Ovary (tissue), 9 donors: ENCODE data around the gene CSRP1. TPM values are rescaled to one million over a fixed set of nuclear protein-coding genes. Genes with fewer than 3 reads are reported as not detected.

Experiments
- DNase-seq, 5 donors: peaks; one replicate each; pipeline ENCODE4 v3.0.0-alpha.2; 2019 to 2020
- H3K27ac ChIP-seq, 2 donors: fragments of 200-600 bp; one replicate each; pipeline versions ENCODE4 v1.5.1 to v1.8.0; 2019 to 2022
- H3K27me3 ChIP-seq: fragments of 200-600 bp; one replicate; pipeline ENCODE4 v1.8.0; 2022
- H3K36me3 ChIP-seq: fragments of 200-600 bp; sonication (generic); one replicate; pipeline ENCODE4 v1.5.1; 2019
- H3K4me1 ChIP-seq: one replicate; pipeline ENCODE4 v1.8.1; 2013; ENCODE audit warnings: mild to moderate bottlenecking, moderate library complexity; ENCODE audit not compliant: insufficient read depth
- H3K4me3 ChIP-seq: fragments of 200-600 bp; sonication (generic); one replicate; pipeline ENCODE4 v1.5.1; 2017
- H3K9me3 ChIP-seq, 2 donors: fragments of 200-600 bp in 1 of 2; sonication (generic) in 1 of 2; one replicate each; pipeline versions ENCODE4 v1.5.1 to v1.8.1; 2013 to 2019; ENCODE audit warnings: mild to moderate bottlenecking in 1 of 2, moderate library complexity in 1 of 2
- EP300 ChIP-seq: sonication (generic); formaldehyde crosslinking; IDR thresholded peaks from one replicate; pipeline ENCODE4 v1.6.1; 2017; ENCODE audit warnings: antibody characterized with exemption
- POLR2A ChIP-seq: fragments of 450-650 bp; IDR thresholded peaks from one replicate; pipeline ENCODE4 v1.6.1; 2017; ENCODE audit warnings: antibody characterized with exemption, mild to moderate bottlenecking, moderate library complexity
- WGBS, 3 donors: extraction: QIAGEN DNeasy Blood & Tissue Kit in 1 of 3; methylation state at CpG; one replicate each; pipeline versions ENCODE4 v1.1.5 to v1.1.7; 2013 to 2017; 5-methylcytosine and 5-hydroxymethylcytosine counted together
- intact Hi-C, 4 donors: fragments of 100-400 bp; cut with DNase I; formaldehyde crosslinking; loops; one replicate each; pipeline versions ENCODE4 v1.11.0 to v1.15.1; 2022 to 2023
- polyA plus RNA-seq, 2 donors: library from polyadenylated mRNA; stranded (reverse); fragments of 200-250 nt in 1 of 2; fragments of 350-450 nt in 1 of 2; fragmentation: Illumina TruSeq in 1 of 2; extraction: RNeasy Lipid Tissue Mini Kit (QIAGEN cat#74804) in 1 of 2; gene quantifications; one replicate each; pipeline ENCODE4 v1.2.3, GENCODE V29; 2013 to 2014
- total RNA-seq, 7 donors: library from RNA; depleted of rRNA in 2 of 7; stranded (reverse); fragments of >200 nt in 2 of 7; fragmentation: NEBNext Ultra II Directional in 3 of 7; extraction: Animal tissue kit (Norgen Biotek cat#: 25700) in 3 of 7; gene quantifications; one replicate each; pipeline versions ENCODE4 v1.1.0 to v1.2.4, GENCODE V29; 2016 to 2023
- TF ChIP-seq, protein P1 (sequence below), 3 donors: fragments of 450-650 bp in 2 of 3; fragments of 200-600 bp in 1 of 3; IDR thresholded peaks; one replicate each; pipeline versions ENCODE4 v1.5.1 to v1.8.0; 2016 to 2022; ENCODE audit warnings: antibody characterized with exemption in 3 of 3, mild to moderate bottlenecking in 1 of 3
- donor health status: DM: no; HTN: no; CAD: no; lungs with moderate emphysema.
- donor health status: DM: no; HTN: no; CAD: no.
- donor health status: Bipolar disorder and iron deficiency.
- donor health status: DM: yes; HTN: yes; CAD: no.
- donor health status: DM: no; HTN: no; CAD: no.
- donor health status: DM: yes; HTN: yes; CAD: no.

The CSRP1 gene
- total and polyA plus RNA-seq, 9 donors: 205 to 783 (median 274) TPM

DNA sequence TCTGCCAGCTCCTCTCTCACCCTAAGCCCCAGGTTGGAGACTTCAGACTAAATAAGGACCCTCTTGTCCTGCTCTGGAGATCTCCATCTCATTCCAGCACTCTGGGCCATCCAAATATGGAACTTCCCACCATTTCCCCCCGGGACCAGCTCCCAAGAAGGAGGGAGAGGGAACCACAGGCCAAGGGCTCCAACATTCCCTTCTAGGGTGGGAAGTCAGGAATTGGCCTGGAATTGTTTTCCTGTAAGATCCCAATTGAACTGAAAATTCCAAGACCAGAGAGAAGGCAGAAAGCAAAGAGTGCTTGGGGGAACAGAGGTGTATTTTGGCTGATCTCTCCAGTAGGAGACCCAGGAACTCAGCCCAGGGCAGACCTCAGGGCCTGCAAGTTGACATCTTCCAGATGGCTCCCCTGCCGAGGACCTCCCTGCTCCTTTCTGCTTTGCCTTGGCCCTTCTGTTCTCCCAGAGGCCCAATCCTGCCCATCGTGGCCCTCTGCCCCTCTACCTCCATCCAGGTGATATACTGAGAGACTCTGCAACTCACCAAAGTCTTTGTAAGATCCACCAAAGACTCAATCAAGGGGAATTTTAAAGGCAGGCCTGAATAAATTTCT, 14.9 kb downstream of the CSRP1 start:
- Histone ChIP-seq H3K36me3 (no peaks in the 10 kb centered on the region), H3K27me3 (no peaks in the 10 kb centered on the region), H3K9me3 (no peaks in the 10 kb centered on the region), H3K4me3 (no peak overlapping the region), H3K4me1 (peaks cover 34% of the 10 kb centered on the region), H3K27ac (peak overlapping the region; percentile 19 to 32)
- WGBS, 3 donors: 17 to 24% (median 20%) methylated on average over 3 of the region's 3 CpGs
- intact Hi-C loops: no loop called here
- TF ChIP-seq EP300: no peak
- TF ChIP-seq, protein P1, sequence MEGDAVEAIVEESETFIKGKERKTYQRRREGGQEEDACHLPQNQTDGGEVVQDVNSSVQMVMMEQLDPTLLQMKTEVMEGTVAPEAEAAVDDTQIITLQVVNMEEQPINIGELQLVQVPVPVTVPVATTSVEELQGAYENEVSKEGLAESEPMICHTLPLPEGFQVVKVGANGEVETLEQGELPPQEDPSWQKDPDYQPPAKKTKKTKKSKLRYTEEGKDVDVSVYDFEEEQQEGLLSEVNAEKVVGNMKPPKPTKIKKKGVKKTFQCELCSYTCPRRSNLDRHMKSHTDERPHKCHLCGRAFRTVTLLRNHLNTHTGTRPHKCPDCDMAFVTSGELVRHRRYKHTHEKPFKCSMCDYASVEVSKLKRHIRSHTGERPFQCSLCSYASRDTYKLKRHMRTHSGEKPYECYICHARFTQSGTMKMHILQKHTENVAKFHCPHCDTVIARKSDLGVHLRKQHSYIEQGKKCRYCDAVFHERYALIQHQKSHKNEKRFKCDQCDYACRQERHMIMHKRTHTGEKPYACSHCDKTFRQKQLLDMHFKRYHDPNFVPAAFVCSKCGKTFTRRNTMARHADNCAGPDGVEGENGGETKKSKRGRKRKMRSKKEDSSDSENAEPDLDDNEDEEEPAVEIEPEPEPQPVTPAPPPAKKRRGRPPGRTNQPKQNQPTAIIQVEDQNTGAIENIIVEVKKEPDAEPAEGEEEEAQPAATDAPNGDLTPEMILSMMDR (IDR thresholded peaks at IDR 0.05): no peak
- no peak for TF ChIP-seq POLR2A
- DNase-seq: peak in 1 of 5 donors; percentile 29

DNA sequence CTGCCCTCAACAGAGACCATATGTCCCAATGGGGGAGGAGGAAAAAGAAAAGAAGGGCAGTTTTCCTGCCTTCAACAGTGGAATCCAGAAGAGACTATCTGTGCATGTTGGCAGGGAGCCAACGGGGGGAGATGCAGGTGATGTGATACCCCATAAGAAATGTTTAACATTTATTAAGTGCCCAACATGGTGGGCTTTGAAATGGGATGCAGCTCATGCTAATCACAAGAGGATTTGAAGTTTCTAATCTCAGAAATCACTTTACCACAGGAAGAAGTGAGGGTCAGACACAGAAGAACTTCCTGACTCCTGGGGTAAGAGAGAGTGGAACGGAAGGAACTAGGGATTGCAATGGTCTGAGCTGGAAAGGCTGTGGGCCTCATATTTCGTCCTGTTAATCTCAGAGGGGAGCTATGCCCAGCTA, 16.2 kb downstream of the CSRP1 start:
- H3K27me3 ChIP-seq: no peaks in the 10 kb centered on the region
- peak in 2 of 5 donors; percentile 13 to 40 for DNase-seq
- H3K4me1 ChIP-seq: peaks cover 28% of the 10 kb centered on the region
- intact Hi-C loops: no loop called here
- no peak overlapping the region for H3K4me3 ChIP-seq
- WGBS, 3 donors: 39 to 58% (median 41%) methylated on average over 3 of the region's 3 CpGs
- no peaks in the 10 kb centered on the region for H3K36me3 ChIP-seq
- no peak overlapping the region for H3K27ac ChIP-seq
- TF ChIP-seq, protein P1 (IDR thresholded peaks at IDR 0.05): no peak
- TF ChIP-seq EP300 (no peak), POLR2A (no peak)
- H3K9me3 ChIP-seq: no peaks in the 10 kb centered on the region

DNA sequence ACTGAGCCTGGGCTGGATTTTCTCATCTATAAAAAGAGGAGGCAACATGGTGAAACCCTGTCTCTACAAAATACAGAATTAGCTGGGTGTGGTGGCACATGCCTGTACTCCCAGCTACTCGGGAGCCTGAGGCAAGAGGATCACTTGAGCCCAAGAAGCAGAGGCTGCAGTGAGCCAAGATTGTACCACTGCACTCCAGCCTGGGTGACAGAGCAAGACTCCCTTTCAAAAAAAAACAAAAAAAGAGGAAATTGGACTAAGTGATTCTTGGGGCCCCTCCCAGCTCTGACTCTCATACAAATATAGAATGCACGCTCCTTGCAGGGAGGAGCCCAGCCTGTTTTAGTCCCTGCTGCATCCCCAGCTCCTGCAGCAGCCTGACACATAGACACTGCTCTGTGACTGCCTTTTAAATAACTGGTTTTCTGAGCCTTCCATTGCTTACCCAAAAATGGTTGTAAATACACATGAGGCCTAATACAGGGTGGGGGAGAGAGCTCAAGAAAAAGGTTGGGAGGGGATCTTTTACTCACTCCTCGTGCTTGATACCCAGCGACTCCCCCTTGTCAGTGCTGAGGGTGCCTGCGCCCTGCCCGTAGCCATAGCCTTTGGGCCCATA, 17.2 kb downstream of the CSRP1 start:
- peaks cover 23% of the 10 kb centered on the region for H3K4me1 ChIP-seq
- 79 to 85% (median 82%) methylated on average over 6 of the region's 6 CpGs for WGBS, 3 donors
- no peak for DNase-seq
- TF ChIP-seq POLR2A: no peak
- TF ChIP-seq EP300: no peak
- TF ChIP-seq, protein P1 (IDR thresholded peaks at IDR 0.05): no peak
- intact Hi-C loops: no loop called here
- H3K9me3 ChIP-seq: no peaks in the 10 kb centered on the region
- H3K27ac ChIP-seq: no peak overlapping the region
- no peaks in the 10 kb centered on the region for H3K36me3 ChIP-seq
- no peak overlapping the region for H3K4me3 ChIP-seq
- H3K27me3 ChIP-seq: no peaks in the 10 kb centered on the region

DNA sequence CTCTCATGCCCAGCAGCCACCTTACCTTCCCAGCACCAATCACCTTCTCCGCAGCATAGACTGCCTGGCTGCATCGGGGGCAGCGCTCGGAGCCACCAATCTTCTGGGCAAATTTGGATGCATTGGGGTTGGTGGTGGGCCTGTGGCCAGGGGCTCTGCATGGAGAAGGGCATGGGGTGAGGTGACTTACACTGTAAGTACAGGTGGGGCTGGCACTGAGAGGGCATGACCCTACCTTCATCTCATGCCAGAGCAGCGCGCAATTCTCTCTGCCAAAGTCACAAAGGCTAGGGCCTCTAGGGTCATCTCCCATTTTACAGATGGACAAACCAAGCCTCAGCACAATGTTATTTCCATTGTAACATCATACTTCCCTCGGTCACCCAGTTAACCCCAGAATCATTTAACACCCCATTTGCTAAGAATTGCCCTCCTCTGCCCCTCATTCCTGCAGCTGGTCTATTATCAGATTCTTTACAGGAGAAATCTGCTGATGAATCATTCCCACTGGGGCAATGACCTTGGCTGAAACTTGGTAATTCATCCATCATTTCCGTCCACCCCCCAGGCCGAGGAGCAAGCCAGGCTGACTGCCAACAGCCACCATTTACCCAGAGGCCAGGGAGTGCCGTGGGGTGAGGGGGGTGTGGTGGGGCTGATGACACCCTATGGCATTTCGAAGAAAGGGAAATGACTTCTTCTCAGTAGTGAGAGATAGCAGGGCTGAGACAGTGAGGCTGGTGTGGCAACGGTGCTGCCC, 17.9 kb downstream of the CSRP1 start:
- TF ChIP-seq POLR2A: no peak
- TF ChIP-seq EP300: no peak
- TF ChIP-seq, protein P1 (IDR thresholded peaks at IDR 0.05): no peak
- Histone ChIP-seq H3K36me3 (no peaks in the 10 kb centered on the region), H3K4me3 (no peak overlapping the region), H3K4me1 (peaks cover 17% of the 10 kb centered on the region), H3K9me3 (no peaks in the 10 kb centered on the region), H3K27ac (peak overlapping the region in 1 of 2 donors; percentile 12), H3K27me3 (no peaks in the 10 kb centered on the region)
- peak in 3 of 5 donors; percentile 49 to 62 (median 50) for DNase-seq
- intact Hi-C loops: no loop called here
- 65 to 80% (median 67%) methylated on average over 12 of the region's 12 CpGs for WGBS, 3 donors
